Activated CD8-positive, alpha-beta memory T cell treated with anti-CD3 and anti-CD28 coated beads for 1 hour (primary cell): Measurements from ENCODE around the gene FAM199X.
"Not testable (repeated sequence)": the region's sequence is repeated elsewhere in the genome, so short reads cannot be mapped to it uniquely, and the experiment has no call there.

Experiments
- DNase-seq, 2 donors: peaks; one replicate each; pipeline ENCODE4 v3.0.0-alpha.2; 2020; ENCODE audit warnings: low read depth in 1 of 2; ENCODE audit errors: extremely low read depth in 1 of 2

The FAM199X gene

GRCh38 chrX:104187931-104188330 lies 21.7 kb downstream of the FAM199X start:
- DNase-seq = no peak

- no peak for DNase-seq
Measured at GRCh38 chrX:104189837-104190236, 23.6 kb downstream of the FAM199X start.

- DNase-seq = no peak
Measured at GRCh38 chrX:104193485-104193884, 27.2 kb downstream of the FAM199X start.

- DNase-seq = no peak
Measured at GRCh38 chrX:104195013-104195412, 28.8 kb downstream of the FAM199X start.

- no peak for DNase-seq
Measured at GRCh38 chrX:104195489-104196084, 29.3 kb downstream of the FAM199X start.

- no peak for DNase-seq
Measured at GRCh38 chrX:104205548-104205947, 39.3 kb downstream of the FAM199X start.

GRCh38 chrX:104211187-104211586 lies 44.9 kb downstream of the FAM199X start:
- no peak for DNase-seq

GRCh38 chrX:104230060-104230459 lies 63.8 kb downstream of the FAM199X start:
- not testable (repeated sequence) for DNase-seq
